Stimulated activated CD8-positive, alpha-beta memory T cell treated with anti-CD3 and anti-CD28 coated beads, Interleukin-12 subunit alpha, Interleukin-12 subunit beta, amount 100 ng/mL, for 24 hours (primary cell): ENCODE data around the gene CDX1.

ENCODE experiments used
- DNase-seq: peaks from one replicate; pipeline ENCODE4 v3.0.0-alpha.2; 2020; ENCODE audit errors: extremely low read depth

Gene CDX1

DNA sequence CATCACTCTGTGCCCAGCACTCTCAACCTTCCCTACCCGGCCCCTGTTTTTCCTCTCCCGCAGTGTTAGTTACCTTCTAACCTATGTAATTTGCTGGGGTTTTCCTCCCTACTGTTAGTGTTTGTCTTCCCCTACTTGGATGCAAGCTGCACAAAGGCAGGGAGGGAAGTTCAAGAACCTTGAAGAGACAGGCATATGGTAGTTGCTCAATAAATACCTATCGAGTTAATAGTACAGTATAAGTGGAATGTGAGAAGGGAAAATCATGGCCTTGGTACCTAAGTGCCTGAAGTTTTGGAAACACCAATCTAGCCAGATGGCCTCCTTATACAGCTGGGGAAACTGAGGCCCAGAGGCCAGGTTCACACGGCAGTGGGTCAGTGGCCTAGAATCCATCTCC lies 35.1 kb upstream of the CDX1 start:
- no peak for DNase-seq

DNA sequence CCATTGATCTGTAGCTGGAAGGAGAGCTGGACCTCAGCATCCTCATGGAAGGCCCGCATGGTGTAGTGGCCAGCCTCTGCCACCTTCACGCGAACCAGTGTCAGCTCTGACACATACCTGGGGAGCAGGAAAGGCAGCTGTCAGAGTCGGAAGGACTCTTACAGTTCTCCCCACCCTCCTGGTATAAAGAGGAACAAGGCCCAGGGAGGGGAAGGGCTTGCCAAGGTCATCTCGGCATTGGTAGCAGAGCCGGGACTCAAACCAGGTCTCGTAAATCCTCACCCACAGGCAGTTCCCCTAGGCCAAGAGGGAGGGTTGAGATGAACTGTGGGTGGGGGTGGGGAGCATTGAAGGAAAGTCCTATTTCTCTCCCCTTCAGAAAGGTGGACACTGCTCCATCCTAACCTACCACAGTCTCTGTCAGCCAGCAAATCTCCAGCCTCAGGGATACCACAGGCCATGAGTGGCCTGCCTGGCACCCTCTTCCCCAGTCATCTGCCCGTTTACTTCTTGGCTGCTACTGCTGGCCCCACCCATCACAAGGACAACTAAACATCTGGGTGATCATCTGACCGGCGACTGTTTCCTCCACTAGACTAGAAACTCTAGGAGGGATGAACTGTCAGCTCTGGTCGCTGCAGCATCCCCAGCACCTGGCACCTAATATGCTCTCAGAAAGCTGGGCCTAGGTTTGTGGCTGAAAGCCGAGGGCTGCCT lies 34.4 kb upstream of the CDX1 start:
- DNase-seq: no peak

DNA sequence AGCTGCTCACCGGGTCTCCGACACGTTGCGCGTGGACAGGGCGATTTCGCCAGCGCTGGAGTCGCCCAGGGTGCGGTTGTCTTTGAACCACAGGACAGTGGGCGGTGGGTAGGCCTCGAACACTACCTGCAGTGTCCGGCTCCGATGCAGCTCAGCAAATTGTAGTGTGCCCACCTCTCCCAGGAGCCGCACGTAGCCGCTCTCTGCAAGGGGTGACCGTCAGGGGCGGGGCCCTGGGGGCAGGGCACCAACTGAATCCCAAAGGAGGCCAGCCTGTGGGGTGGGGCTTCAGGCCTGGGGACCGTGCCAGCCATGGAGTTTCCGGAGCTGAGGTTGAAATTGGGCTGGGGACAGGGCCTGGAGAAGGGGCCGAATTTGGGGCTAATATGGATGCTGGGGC lies 33.8 kb upstream of the CDX1 start:
- DNase-seq: no peak

GRCh38 chr5:150133581-150134197 lies 32.9 kb upstream of the CDX1 start:
- DNase-seq: no peak

DNA sequence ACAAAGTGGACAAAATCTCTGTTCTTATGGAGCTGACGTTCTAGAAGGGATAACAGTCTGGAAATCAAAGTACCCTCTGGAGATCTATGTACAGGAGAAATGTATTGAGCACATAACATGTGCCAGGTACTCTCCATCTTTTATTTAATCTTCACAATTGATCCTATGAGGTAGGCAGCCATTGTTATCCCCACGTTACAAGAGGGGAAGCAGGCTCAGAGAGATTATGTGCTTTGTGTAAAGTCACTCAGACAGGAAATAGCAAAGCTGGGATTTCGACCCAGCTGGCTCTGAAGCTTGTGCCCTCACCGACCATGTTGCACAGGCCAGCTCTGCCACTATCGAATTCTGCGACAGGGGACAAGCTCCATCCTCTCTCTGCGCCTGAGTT lies 32.4 kb upstream of the CDX1 start:
- DNase-seq: no peak

DNA sequence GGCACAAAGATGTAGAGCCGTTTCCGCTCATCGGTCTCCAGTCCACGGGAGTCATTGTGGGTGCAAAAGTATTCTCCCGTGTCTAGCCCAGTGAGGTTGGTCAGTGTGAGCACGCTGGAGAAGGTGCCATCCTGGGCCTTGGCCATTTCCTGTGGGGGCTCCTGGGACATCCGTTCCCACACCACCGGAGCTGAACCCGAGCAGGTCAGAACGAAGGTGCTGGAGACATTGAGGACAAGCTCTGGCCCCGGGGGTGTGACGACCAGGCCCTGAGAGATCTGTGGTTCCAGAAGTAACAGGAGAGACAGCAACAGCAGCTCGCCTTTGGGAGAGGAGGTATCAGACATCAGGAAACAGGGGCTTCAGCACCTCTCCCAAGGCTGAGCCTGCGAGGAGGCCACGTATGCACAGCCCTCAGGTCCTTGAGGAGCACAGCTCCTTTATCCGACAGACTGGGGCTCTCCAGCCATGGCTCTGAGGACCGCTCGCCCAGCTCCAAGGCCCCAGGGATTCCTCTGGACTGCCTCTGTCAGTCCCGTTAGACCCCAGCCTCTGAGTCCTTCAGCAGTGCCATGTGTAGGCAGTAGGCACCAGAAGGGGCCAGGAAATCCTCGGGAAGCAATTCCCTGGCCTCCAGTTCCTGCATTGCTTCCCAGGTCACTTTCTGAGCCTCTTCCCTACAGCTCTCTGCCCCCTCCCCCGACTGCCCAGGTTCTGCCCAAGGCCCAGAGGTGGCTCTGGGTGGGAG lies 30.8 kb upstream of the CDX1 start:
- DNase-seq: no peak

GRCh38 chr5:150136305-150137167 lies 30.0 kb upstream of the CDX1 start:
- DNase-seq: no peak

DNA sequence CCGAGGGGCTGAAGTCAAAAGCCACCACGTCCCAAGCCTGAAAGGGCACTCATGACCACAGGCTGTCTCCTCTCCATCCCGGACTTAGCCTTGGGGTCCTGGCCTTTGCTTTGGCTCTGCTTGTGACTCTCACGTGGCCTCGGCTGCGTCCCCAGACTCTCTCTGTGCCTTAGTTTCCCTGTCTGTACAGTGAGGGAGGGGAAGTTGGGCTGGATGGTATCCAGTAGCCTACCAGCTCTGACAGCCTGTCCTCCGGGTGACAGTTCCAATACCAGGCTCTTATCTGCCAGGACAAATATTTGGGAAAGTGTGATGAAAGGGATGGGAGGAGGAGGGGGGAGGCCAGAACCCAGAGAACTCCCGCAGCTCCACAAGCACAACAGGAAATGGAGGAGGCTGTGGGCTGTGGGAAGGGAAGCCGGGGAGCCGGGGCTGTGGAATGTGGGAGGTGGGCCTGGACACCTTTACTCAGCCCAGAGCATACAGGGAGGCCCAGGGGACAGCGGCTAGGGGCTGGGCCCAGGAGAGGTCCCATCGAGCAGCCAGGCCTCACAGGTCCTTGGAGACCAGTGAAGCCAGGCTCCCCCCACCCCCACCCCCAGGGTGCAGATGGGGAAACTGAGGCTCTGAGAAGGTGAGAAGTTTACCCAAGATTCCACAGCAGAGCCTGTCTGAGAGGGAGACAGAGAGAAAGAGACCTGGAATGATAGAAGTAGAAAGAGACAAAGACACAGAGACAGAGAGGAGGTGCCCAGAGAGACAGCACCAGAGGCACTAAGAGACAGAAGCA lies 29.2 kb upstream of the CDX1 start:
- no peak for DNase-seq

DNA sequence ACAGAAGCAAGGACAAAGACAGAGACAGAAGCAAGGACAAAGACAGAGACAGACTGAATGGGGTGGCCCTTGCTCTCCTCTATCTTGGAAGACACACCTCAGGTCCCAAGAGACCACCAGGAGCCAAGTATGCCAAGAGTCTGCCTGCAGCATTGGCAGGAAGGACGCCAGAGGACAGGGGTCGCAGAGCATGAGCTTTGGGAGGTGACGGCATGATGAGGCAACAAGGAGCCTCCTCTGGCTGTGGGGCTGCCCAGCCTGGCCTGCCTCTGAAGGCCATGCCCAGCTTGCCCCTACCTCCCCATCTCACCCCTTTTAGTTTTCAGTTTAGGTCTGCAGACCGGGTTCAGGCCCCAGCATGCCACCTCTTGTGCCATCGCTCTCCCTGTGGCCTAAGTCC lies 28.6 kb upstream of the CDX1 start:
- DNase-seq: no peak

DNA sequence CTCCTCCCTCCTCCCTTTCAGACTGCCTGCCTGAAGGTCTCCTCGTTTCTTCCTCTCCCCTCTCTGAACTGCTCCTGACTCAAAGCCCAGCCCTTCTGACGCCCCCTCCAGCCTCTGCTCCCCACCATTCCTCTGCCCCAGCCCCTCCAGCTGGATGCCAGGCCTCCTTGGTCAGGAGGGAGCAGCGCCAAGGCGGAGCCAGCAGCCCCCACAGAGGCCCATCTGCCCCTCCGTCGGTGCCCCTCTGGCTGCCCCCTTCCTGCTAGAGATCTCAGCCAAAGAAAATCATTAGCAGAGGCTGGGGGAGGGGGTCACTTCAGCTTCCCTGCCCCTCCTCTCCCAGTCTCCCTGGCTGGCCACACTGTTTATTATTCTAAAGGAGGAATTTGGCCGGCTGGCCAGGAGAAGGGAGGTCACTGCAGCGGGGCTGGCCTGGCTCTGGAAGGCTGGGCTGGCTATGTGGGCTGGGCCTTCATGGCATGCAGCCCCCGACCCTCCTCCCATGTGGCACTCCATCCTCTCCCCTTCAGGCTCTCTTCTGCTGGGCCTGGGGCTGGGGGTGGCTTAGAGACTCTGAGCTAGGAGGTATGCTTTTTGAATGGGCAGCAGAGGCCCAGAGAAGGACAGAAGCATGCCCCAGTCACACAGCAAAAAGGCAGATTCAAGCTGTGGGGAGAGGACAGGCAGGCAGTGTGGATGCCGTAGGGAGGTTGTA lies 27.9 kb upstream of the CDX1 start:
- no peak for DNase-seq

- no peak for DNase-seq
Observed at GRCh38 chr5:150139334-150139733, 27.2 kb upstream of the CDX1 start.

DNA sequence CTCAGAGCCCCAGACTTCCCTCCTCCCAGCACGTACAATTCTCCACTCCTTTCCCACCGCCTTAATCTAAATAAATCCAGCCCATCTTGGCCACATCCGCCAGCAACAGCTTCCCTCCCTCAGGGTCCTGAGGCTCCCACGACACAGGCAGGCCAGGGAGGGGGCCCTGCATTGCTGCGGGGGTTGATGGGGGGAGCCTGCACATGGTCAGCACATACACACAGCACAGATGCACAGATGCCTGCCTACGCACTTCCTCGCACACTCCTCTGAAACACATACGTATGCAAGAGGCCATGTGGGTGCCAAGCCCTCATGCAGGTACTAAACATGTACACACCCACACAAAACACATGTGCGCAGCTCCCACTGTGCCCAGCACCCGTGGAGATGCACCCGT lies 25.7 kb upstream of the CDX1 start:
- no peak for DNase-seq

DNA sequence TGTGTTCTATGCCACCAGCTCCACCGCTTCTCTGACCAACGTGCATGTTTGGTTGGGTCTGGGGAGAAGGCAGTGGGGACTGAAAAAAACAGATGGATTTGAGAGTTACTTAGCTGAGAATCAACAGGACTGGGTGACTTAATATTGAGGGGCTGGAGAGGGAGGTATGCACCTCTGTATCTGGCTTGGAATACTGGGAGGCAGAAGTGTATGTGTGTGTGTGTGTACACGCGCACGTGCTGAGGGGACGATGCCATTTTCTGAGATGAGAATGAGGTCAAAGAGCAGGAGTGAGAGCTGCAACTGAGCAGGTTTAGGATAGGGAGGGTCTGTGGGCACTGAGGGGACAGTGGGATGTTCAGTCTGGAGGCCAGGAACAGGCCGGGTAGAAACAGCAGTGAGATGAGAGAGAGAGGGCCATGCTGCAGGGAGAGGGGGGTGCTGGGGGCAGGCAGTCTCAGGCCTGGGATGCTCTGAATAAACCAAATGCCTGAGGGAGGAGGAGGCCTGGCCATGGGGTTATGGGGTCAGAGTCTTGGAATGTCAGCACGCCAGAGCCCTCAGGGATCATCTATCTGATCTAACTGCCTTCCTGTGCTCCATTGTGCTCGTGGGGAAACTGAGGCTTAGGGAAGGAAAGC lies 24.9 kb upstream of the CDX1 start:
- DNase-seq: no peak

DNA sequence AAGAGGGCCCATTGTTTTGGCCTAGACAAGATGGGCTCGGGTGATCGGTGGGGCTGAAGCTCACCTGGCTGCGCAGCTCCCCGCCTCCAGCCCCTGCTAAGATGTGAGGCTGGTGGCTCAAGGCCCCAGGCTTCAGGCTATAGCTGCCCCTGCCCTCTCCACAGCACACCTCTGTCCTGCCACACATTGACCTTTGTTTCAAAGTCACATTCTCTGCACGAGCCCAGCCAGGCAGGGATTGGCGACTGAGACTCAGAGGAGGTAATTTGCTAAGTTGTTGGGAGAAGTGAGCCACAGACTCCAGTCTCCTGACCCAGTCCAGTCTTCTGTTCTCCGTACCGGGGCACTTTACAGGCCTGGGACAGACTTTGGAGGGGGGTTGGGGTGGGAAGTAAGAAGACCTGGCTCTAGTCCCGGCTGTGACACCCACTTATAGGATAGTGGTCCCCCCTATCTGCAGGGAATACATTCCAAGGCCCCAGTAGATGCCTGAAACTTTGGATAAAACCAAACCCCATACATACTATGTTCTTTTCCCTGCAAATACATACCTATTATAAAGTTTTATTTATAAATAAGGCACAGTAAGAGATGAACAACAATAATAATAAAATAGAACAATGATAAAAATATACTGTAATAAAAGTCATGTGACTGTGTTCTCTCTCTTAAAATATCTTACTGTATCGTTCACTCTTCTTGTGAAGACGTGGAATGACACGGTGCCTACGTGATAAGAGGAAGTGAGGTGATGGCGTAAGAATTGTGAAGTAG lies 24.2 kb upstream of the CDX1 start:
- DNase-seq: no peak

- no peak for DNase-seq
Observed at GRCh38 chr5:150142959-150143349, 23.6 kb upstream of the CDX1 start.

GRCh38 chr5:150143350-150144245 lies 23.0 kb upstream of the CDX1 start:
- DNase-seq: no peak

GRCh38 chr5:150144246-150144801 lies 22.3 kb upstream of the CDX1 start:
- no peak for DNase-seq

GRCh38 chr5:150144879-150145278 lies 21.7 kb upstream of the CDX1 start:
- DNase-seq: no peak
